B cell (primary cell): Measurements from ENCODE around the gene LIN52. TPM values are rescaled to one million over a fixed set of nuclear protein-coding genes. Genes with fewer than 3 reads are reported as not detected.

Experiments used
- ATAC-seq: fragments of 200-7000 bp; cut with Tn5 transposase; one replicate; pipeline ENCODE4 v1.10.0; 2021; ENCODE audit warnings: low read depth, mild to moderate bottlenecking, moderate number of reproducible peaks, moderate library complexity
- CTCF ChIA-PET: fragments of 350-600 bp; sonication (Branson Sonifier 250); formaldehyde crosslinking; loops from one replicate; lab custom pipeline; 2021; ENCODE audit warnings: antibody characterized with exemption, inconsistent platforms; lab: Charles Lee
- POLR2A ChIA-PET: fragments of 350-600 bp; sonication (Branson Sonifier 250); formaldehyde crosslinking; loops from one replicate; lab custom pipeline; 2021; ENCODE audit warnings: antibody characterized with exemption; lab: Charles Lee
- DNase-seq: peaks from one replicate; pipeline ENCODE4 v3.0.0; 2013
- H2AFZ ChIP-seq: 2 replicates; pipeline ENCODE4 v1.6.1; 2012; ENCODE audit warnings: mild to moderate bottlenecking, low read depth, low read length; ENCODE audit not compliant: insufficient read depth, poor library complexity, severe bottlenecking
- H3K27ac ChIP-seq, 2 donors: 1 replicate in 1 of 2; 2 replicates in 1 of 2; pipeline ENCODE4 v1.5.1; 2012 to 2013; ENCODE audit warnings: low read length in 2 of 2, mild to moderate bottlenecking in 2 of 2, moderate library complexity in 1 of 2
- H3K27me3 ChIP-seq, 4 experiments: fragments of 200-600 bp in 1 of 4; sonication (generic) in 1 of 4; replicated peaks in 1 of 4; 1 replicate in 2 of 4; 2 replicates in 2 of 4; pipeline versions ENCODE4 v1.6.1 to v1.7.0; 2013 to 2016; ENCODE audit warnings: low read length in 3 of 4, mild to moderate bottlenecking in 2 of 4, mixed read lengths in 1 of 4, moderate library complexity in 1 of 4; ENCODE audit not compliant: insufficient read depth in 4 of 4, control insufficient read depth in 3 of 4; ENCODE audit errors: control extremely low read depth in 1 of 4
- H3K36me3 ChIP-seq, 2 experiments: replicated peaks in 1 of 2; 1 replicate in 1 of 2; 2 replicates in 1 of 2; pipeline versions ENCODE4 v1.6.1 to v1.7.1; 2013; ENCODE audit warnings: low read length in 1 of 2; ENCODE audit not compliant: insufficient read depth in 2 of 2, control insufficient read depth in 1 of 2; ENCODE audit errors: control extremely low read depth in 1 of 2, extremely low read depth in 1 of 2
- H3K4me1 ChIP-seq, 2 donors: fragments of 200-600 bp in 1 of 2; sonication (generic) in 1 of 2; 1 replicate in 1 of 2; 2 replicates in 1 of 2; pipeline versions ENCODE4 v1.5.1 to v1.6.1; 2013 to 2017; ENCODE audit warnings: low read length in 2 of 2; ENCODE audit not compliant: control insufficient read depth in 2 of 2, insufficient read depth in 2 of 2
- H3K4me2 ChIP-seq: replicated peaks from 2 replicates; pipeline ENCODE3; 2012; ENCODE audit warnings: mild to moderate bottlenecking, low read depth, low read length; ENCODE audit not compliant: poor library complexity, severe bottlenecking
- H3K4me3 ChIP-seq, 5 experiments: fragments of 200-600 bp in 1 of 5; sonication (generic) in 1 of 5; 1 replicate in 3 of 5; 2 replicates in 2 of 5; pipeline versions ENCODE4 v1.5.1 to v1.7.0; 2011 to 2016; ENCODE audit warnings: low read length in 4 of 5, mild to moderate bottlenecking in 4 of 5, low read depth in 2 of 5, control low read depth in 1 of 5, moderate library complexity in 1 of 5; ENCODE audit not compliant: insufficient read depth in 1 of 5; ENCODE audit errors: control extremely low read depth in 1 of 5, extremely low read depth in 1 of 5
- H3K79me2 ChIP-seq: fragments of 200-600 bp; sonication (generic); one replicate; pipeline ENCODE4 v1.6.0; 2016; ENCODE audit warnings: low read length; ENCODE audit not compliant: control insufficient read depth, insufficient read depth
- H3K9ac ChIP-seq: fragments of 200-600 bp; sonication (generic); 2 replicates; pipeline ENCODE4 v1.6.1; 2017; ENCODE audit warnings: mild to moderate bottlenecking, low read length, moderate library complexity
- H3K9me3 ChIP-seq, 3 donors: one replicate each; pipeline versions ENCODE4 v1.6.1 to v1.7.1; 2013; ENCODE audit warnings: low read length in 2 of 3; ENCODE audit not compliant: control insufficient read depth in 2 of 3, insufficient read depth in 1 of 3; ENCODE audit errors: control extremely low read depth in 1 of 3
- H4K20me1 ChIP-seq: 2 replicates; pipeline ENCODE4 v1.6.0; 2012; ENCODE audit warnings: mild to moderate bottlenecking, low read length; ENCODE audit not compliant: insufficient read depth, control insufficient read depth, poor library complexity, severe bottlenecking
- H3K27ac Mint-ChIP-seq: one replicate; pipeline ENCODE4 v1.8.0; 2021; ENCODE audit warnings: mixed read lengths
- H3K27me3 Mint-ChIP-seq: one replicate; pipeline ENCODE4 v1.8.0; 2021; ENCODE audit warnings: mixed read lengths
- H3K4me1 Mint-ChIP-seq: one replicate; pipeline ENCODE4 v1.8.0; 2021; ENCODE audit warnings: mixed read lengths
- H3K4me3 Mint-ChIP-seq: one replicate; pipeline ENCODE4 v1.8.0; 2021; ENCODE audit warnings: mixed read lengths
- H3K9me3 Mint-ChIP-seq: one replicate; pipeline ENCODE4 v1.8.0; 2022; ENCODE audit warnings: mixed read lengths; ENCODE audit not compliant: insufficient read depth
- CTCF ChIP-seq: fragments of 200-600 bp; IDR thresholded peaks from one replicate; pipeline ENCODE4 v1.8.0; 2022; ENCODE audit warnings: antibody characterized with exemption, mild to moderate bottlenecking
- EZH2 ChIP-seq: IDR thresholded peaks from 2 replicates; pipeline ENCODE4 v1.6.1; 2012; ENCODE audit warnings: borderline replicate concordance, low read depth, mild to moderate bottlenecking, moderate library complexity, low read length; ENCODE audit not compliant: insufficient read depth, poor library complexity, severe bottlenecking
- WGBS: methylation state at CpG from one replicate; pipeline ENCODE4 v1.1.5; 2013; ENCODE audit warnings: missing lambda C conversion rate; ENCODE audit not compliant: insufficient coverage; 5-methylcytosine and 5-hydroxymethylcytosine counted together
- intact Hi-C: fragments of 100-400 bp; cut with micrococcal nuclease; formaldehyde crosslinking; loops from one replicate; pipeline ENCODE4 v1.10.0; 2022
- polyA plus RNA-seq: library from polyadenylated mRNA; depleted of rRNA; stranded (reverse); fragments of >200 nt; gene quantifications from 2 replicates; pipeline ENCODE4 v1.2.3, GENCODE V29; 2012
- total RNA-seq, 2 donors: library from RNA; stranded (reverse); fragments of 120-200 nt in 1 of 2; gene quantifications; 1 replicate in 1 of 2; 2 replicates in 1 of 2; pipeline versions ENCODE4 v1.2.3 to v1.2.4, GENCODE V29; 2013 to 2022

The LIN52 gene
- total and polyA plus RNA-seq, 2 donors (not counting 1 experiment from before 2014, with no cell fraction given), result 3.9 to 13.1 TPM

- Histone ChIP-seq H3K4me1 (no peaks in the 10 kb centered on the region), H3K36me3 (no peaks in the 10 kb centered on the region), H3K4me2 (no peak overlapping the region), H3K9me3 (no peaks in the 10 kb centered on the region), H3K4me3 (no peak overlapping the region), H3K27ac (no peak overlapping the region), H3K27me3 (no peaks in the 10 kb centered on the region), H3K9ac (no peak overlapping the region), H4K20me1 (no peaks in the 10 kb centered on the region), H3K79me2 (no peaks in the 10 kb centered on the region), H2AFZ (no peak overlapping the region)
- Mint-ChIP-seq H3K4me3 (no peak overlapping the region), H3K9me3 (no peaks in the 10 kb centered on the region), H3K27me3 (no peaks in the 10 kb centered on the region), H3K4me1 (no peaks in the 10 kb centered on the region), H3K27ac (no peak overlapping the region)
- TF ChIP-seq EZH2 (no peak), CTCF (no peak)
- ATAC-seq (no peak), DNase-seq (no peak)
- POLR2A ChIA-PET, result no interaction called here
- CTCF ChIA-PET, result interaction anchor here (0.5 kb wide), 1 partner anchor 10 kb away, joined by 4 read pairs; no protein-coding TSS in a partner anchor
- intact Hi-C loops, result no loop called here
- 93% methylated on average over 3 of the region's 3 CpGs for WGBS
These were observed 106.3 kb downstream of the LIN52 start for GRCh38 chr14:74190927-74191575.

GRCh38 chr14:74194506-74195274 lies 109.9 kb downstream of the LIN52 start:
- ChIA-PET POLR2A (no interaction called here), CTCF (interaction anchor here (1.2 kb wide), 1 partner anchor 59 kb away, joined by 3 read pairs; no protein-coding TSS in a partner anchor)
- H3K9ac ChIP-seq, result no peak overlapping the region
- H3K4me1 Mint-ChIP-seq, result no peaks in the 10 kb centered on the region
- no peak for TF ChIP-seq EZH2
- TF ChIP-seq CTCF, result no peak
- intact Hi-C loops, result no loop called here
- no peak for ATAC-seq
- no peaks in the 10 kb centered on the region for H3K4me1 ChIP-seq
- no peak overlapping the region for H3K27ac ChIP-seq
- WGBS, result 98% methylated on average over 6 of the region's 8 CpGs
- H3K27me3 ChIP-seq, result no peaks in the 10 kb centered on the region
- H3K36me3 ChIP-seq, result peaks cover 1 to 10% of the 10 kb centered on the region in 2 experiments
- no peaks in the 10 kb centered on the region for H3K9me3 ChIP-seq
- no peaks in the 10 kb centered on the region for H3K9me3 Mint-ChIP-seq
- DNase-seq, result no peak
- no peak overlapping the region for H3K4me3 ChIP-seq
- no peak overlapping the region for H3K4me3 Mint-ChIP-seq
- H3K27me3 Mint-ChIP-seq, result no peaks in the 10 kb centered on the region
- no peaks in the 10 kb centered on the region for H4K20me1 ChIP-seq
- H3K4me2 ChIP-seq, result no peak overlapping the region
- H3K79me2 ChIP-seq, result no peaks in the 10 kb centered on the region
- H3K27ac Mint-ChIP-seq, result no peak overlapping the region
- H2AFZ ChIP-seq, result no peak overlapping the region
